ENCODE data around the gene ANKRD17.

GRCh38 chr4:73231518-73232487 is 26.8 kb downstream of the ANKRD17 start:
- TF ChIP-seq CTCF (IDR thresholded peaks at IDR 0.05), result no peak
- TF ChIP-seq POLR2A (IDR thresholded peaks at IDR 0.05), result no peak
- no peak for TF ChIP-seq POLR2AphosphoS5 (IDR thresholded peaks at IDR 0.05; ENCODE audit: insufficient read depth in 1 of 2, low read depth in 1 of 2)

Data from vagina (tissue), 2 donors.